Kidney tubule cell (primary cell): ENCODE results near the gene HOXB8.

Source experiments
- DNase-seq: peaks from one replicate; pipeline ENCODE4 v3.0.0-alpha.2; 2018; ENCODE audit warnings: low spot score

Gene HOXB8

DNA sequence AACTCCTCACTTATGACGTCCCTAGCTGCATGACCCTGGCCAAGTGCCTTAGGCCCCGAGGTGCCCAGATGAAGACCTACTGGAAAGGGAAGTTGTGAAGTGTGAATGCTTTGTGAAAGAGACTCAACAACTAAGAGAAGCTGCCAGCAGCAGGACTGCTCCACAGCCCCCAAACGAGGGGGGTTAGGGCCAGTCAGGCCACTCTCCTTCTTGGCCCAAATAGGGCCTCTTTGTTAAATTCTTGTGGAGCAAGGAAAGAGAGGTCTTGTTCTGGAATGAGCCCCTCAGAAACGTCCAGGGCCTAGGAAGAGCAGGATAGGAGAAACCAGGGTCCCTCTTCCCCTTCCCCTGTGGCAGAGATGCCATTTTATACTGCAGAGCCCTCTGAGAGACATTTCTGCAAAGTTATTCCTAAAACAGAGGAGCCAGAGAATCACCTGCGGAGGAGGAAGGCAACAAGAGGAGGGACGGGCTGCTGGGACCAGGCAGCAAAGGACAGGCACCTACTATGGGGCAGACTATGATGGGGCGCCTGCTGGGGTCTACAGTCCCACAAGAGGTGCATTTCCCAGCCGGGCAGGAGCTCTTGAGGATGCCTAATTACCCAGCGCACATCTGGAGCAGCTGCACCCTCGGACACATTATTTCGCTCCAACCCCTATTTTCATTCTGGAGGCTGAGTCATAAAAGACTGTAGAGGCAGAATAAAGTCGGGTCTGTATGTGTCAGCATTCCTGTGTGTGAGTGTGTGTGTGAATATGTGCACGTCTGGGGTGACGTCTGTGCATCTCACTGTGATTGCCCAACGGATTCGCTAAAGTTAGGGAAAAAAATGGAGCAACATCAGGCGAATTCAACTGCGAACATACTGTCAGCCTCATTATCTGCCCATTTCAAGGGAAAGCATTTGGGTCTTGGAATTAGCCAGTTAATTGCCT lies 22.5 kb upstream of the HOXB8 start:
- DNase-seq: peak; percentile 59

DNA sequence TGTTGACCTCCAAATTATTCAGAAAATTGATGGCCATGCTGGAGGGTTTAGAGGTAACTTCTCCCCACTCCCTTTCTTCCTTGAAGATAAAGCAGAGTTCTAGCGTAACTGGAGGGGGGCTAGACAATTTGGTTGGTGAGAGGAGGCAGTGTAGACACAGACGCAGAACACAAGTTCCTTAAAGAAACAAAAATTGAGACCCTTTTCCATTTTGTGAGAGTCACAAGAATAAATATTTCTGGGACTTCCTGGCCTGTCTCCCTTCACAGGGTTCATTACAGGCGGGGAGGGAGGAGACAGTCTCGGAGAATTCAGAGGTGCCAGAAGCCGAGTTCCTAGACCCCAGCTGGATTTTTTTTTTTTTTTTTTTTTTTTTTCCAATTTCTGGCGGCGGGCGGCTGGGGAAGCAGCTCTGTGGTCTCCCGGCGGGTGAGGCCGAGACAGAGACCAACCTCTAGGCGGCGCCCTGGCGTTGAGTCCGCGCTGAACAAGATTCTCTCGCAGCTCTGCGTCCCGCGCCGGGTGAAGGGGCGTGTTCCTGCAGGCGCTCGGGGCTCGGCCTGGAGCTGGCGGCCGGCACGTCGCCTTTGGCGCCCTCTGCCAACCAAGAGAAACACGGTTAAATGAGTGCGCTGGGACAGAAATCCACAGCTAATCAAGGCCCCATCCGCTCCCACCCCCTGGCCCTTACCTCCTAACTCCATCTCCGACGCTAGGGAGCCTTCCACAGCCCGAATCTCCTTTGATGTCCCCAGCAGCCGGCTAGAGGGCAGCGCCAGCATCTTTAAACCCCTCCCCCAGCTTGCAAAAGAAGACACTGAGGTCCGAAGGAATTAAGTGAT lies 21.3 kb upstream of the HOXB8 start:
- DNase-seq: peak; percentile 89

DNA sequence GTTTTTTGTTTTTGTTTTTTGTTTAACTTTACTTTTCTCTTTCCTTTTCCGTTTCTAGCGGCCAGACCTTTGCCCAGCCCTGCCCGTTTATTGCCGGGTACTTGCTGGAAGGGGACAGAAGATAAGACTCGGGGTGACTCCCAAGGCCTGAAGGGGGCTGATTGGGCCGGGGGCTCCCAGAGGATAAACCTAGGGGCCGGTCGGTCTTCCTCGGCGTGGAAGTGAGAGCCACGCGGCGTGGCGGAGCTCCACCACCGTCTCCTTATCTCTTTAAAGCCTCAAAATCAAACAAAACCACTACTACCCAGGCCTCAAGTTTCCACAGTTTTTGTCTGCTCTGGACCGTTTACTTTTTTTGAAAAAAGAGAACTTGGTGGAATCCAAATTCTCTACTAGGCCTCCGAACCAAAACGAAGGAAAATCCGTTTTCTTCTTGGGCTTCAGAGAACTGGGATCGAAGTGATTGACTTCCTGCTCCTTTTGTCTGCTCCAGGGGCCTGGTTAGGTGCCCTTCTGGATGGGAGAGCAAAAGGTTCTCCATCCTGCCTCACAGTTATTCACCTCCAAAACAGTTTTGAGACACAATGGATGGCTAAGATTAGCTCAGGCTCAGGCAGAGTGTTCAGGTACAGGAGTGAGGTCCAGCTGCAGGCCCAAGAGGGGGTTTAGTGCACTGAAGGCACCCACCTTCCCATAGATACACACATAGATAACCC lies 19.6 kb upstream of the HOXB8 start:
- no peak for DNase-seq

GRCh38 chr17:48633266-48633677 lies 18.2 kb upstream of the HOXB8 start:
- no peak for DNase-seq

DNA sequence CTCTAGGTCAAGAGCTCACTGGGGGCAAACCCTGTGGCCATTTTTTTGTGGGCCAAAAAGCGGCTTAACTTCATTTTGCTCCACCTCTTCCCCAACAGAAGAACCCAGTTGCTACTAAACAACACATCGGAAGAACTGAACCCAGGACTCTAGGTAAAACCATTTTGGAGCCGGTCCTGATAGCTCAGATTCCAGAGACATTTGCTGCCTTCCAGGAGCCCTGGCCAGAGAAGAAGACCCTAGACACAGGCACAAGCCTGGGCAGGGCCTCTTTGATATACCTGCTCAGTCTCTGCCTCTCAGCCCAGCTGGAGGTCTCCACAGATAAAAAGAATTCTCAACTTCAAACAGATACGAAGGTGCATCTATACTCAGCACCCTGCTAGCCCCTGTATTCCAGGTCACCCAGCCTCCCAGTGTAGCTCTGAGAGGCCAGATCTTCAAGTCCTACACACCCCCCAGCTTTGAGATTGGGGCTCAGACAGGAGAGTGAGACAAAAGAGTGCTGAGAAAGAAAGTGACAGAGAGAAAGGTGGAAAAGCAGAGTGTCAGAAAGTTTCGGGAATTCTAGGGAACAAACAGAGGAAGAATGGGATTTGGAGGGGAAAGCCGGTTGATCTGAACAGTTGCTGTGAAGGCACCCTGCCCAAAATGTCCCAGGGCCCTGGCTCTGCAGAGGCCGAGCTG lies 17.6 kb upstream of the HOXB8 start:
- no peak for DNase-seq

DNA sequence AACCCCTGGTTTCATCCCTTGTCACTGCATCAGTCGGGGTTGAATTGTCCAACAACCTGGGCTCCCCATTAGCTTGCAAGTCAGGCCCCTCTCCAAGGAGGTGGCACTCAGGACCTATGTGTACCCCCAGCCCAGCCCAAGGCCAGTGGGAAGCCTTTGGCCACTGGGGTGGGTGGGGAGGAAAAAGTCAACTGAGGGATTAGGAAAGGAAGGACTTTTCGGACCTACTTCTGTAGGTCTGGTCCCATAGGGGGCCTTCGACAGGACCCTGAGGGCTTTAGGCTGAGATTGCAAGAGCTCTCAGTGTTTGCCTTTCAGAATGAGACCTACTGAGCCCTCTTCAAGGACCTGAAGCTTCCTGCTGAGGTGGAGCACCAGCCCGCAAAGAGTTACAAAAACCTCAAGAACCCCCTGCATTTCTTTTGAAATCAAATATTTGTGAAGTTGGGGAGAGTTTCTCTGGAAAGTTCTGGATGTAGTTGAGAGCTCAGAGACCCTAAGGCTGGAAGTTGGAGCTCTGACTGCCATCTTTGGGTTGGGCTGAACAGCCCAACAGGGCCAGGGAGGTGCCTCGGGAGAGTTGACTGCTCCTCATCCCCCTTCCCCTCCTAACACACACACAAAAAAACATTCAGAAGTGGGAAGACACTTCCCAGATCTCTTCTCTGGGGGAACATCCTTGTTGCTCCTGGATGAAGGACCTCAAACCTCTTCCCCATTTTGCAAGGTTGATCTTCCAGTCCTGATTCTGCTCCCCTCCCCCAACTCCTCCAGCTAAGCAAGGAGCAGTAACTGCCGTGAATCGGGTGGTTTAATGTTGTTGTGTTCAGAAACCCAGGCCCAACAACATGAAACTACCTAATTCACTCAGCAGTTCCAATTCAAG lies 16.8 kb upstream of the HOXB8 start:
- DNase-seq: no peak

- no peak for DNase-seq
Measured at GRCh38 chr17:48630925-48631692, 16.0 kb upstream of the HOXB8 start.

DNA sequence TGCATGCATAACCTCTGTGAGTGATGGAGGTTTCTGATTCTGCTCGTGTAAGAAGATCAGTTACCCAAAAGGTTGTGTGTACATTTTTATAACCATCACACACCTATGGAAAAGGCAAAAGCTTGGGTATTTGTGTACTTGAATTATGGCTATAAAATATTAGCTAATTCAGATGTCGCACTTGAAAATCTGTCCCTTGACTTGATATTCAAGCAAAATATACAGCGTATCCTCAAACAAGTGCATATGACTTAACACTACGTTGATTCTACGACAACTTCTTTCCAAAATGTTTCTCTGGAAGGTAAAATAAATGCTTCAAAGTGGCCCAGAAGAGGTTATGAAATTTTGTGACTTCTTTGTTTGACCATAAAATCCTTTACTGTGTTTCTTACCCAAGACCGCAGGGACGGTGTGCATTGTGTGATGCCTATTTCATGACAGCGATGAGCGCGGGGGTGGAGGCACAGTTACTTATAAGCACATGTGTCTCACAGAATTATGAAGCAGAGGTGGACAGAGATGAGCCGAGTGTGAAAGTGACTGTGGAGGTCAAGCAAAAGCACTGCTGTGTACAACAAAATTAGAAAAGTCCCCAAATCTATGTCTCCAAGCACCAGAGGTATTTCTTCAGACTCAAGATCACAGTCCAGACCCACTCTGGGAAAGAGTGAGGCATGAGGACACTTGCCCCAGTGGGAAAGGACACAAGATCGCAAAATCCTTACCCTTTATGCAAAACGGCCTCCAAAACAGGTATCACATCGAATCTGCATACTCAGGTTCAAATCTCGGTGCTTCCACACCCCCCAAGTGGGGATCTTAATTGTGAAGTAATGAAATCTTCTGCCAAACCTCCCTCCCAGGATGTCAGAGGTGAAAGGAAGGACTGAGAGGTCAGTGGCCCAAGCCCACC lies 15.2 kb upstream of the HOXB8 start:
- DNase-seq: no peak

GRCh38 chr17:48629411-48629759 lies 14.3 kb upstream of the HOXB8 start:
- DNase-seq: no peak

GRCh38 chr17:48628649-48629410 lies 13.7 kb upstream of the HOXB8 start:
- DNase-seq: no peak

GRCh38 chr17:48627623-48628521 lies 12.8 kb upstream of the HOXB8 start:
- no peak for DNase-seq

DNA sequence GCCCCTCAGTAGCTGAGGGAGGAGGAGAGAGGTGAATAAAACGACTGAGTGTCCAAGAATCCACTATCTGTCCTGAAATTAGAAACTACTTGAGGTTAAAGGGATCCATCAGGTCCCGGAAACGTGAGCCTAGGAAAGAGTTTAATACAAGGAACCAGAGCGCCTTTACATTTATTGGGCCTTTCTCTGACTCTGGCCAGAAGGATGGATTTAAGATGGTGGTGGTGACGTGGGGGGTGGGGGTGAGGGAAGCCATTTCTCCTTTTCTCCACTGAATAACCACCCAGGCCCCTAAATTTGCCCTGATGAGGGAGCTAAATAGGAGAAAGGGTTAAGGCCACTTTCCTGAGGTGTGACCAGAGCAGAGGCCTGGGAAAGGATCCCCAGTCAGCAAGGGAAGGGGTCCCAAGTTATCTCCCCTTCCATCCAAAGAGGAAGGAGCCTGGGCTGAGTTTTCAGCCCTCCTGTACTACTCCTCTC lies 12.1 kb upstream of the HOXB8 start:
- DNase-seq: no peak

DNA sequence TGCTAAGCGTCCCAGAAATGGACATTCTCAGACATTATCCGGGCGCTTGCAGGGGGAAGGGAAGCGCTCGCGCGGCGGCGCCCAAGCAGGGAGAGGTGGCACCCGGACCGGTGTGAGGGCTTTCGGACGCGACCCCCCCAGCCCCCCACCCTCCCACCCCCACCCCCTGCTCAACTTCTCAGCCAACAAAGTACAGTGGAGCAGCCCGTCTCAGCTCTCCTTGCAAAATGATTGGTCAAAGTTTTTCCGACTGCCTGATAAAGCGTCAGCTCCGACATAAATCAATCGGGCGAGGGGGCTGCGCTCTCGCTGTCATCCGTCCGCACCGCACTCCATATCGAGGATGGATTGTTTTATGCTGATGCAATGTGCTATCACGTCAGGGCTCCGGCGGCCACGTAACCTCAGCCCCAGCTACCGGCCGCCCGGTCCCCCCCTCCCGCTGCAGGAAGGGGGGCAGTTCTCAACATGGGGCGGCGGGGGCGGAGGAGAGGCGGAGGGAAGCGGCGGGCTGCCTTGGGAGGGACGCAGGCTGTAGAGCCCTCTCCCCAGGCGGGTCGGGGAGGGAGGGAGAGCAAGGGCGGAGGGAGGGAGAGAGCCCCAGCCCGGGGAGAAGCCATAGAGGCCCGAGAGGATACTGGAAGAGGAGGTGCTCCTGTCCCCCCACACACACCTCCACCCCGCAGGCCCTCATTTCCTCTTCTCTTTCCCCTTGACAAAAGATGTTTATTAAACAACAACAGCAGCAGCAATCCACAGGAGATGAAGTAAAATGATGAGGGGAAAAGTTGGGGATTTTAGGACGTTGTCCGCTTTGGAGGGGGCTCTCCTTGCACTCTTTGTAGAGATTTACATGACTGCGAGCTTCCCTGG lies 11.4 kb upstream of the HOXB8 start, which contains the start of gene HOXB9:
Gene HOXB9, minus strand, starts transcription at position 114 of the 873 bp plus-strand sequence. Its CDS starts 89 bp downstream, at position 25.
- DNase-seq: peak; percentile 95

- peak; percentile 72 for DNase-seq
Measured at GRCh38 chr17:48625495-48626244, 10.6 kb upstream of the HOXB8 start.
